NK-92 (cell line): ENCODE results near the gene ALX4.

Experiments
- DNase-seq: peaks from one replicate; lab custom pipeline; 2025; ENCODE audit not compliant: unreplicated experiment; lab: John Stamatoyannopoulos, UW

The ALX4 gene

GRCh38 chr11:44301564-44302271 lies 8.2 kb downstream of the ALX4 start:
- DNase-seq, result no peak

- no peak for DNase-seq
Measured at GRCh38 chr11:44300844-44301563, 8.9 kb downstream of the ALX4 start.

- no peak for DNase-seq
Measured at GRCh38 chr11:44298862-44299261, 11.1 kb downstream of the ALX4 start.

- DNase-seq, result no peak
Measured at GRCh38 chr11:44290208-44290607, 19.7 kb downstream of the ALX4 start.

- DNase-seq, result no peak
Measured at GRCh38 chr11:44288133-44288526, 21.8 kb downstream of the ALX4 start.

- no peak for DNase-seq
Measured at GRCh38 chr11:44286911-44287310, 23.0 kb downstream of the ALX4 start.

- DNase-seq, result no peak
Measured at GRCh38 chr11:44286268-44286880, 23.6 kb downstream of the ALX4 start.

GRCh38 chr11:44285756-44286155 lies 24.2 kb downstream of the ALX4 start:
- DNase-seq, result no peak

GRCh38 chr11:44282620-44283019 lies 27.3 kb downstream of the ALX4 start:
- DNase-seq, result no peak

- no peak for DNase-seq
Measured at GRCh38 chr11:44281151-44281550, 28.8 kb downstream of the ALX4 start.

GRCh38 chr11:44280257-44280656 lies 29.7 kb downstream of the ALX4 start:
- DNase-seq, result no peak

GRCh38 chr11:44279483-44279882 lies 30.5 kb downstream of the ALX4 start:
- DNase-seq, result no peak

GRCh38 chr11:44277196-44278090 lies 32.5 kb downstream of the ALX4 start:
- no peak for DNase-seq

GRCh38 chr11:44275961-44276550 lies 33.9 kb downstream of the ALX4 start:
- DNase-seq, result no peak

GRCh38 chr11:44275241-44275640 lies 34.7 kb downstream of the ALX4 start:
- DNase-seq, result no peak

GRCh38 chr11:44274404-44274803 lies 35.5 kb downstream of the ALX4 start:
- DNase-seq, result no peak

- no peak for DNase-seq
Measured at GRCh38 chr11:44271286-44271685, 38.7 kb downstream of the ALX4 start.

- DNase-seq, result no peak
Measured at GRCh38 chr11:44270403-44271273, 39.3 kb downstream of the ALX4 start.

- DNase-seq, result no peak
Measured at GRCh38 chr11:44269369-44270351, 40.3 kb downstream of the ALX4 start.
